H1 (cell line): ENCODE data around the gene SLC24A3. TPM values are rescaled to one million over a fixed set of nuclear protein-coding genes. Genes with fewer than 3 reads are reported as not detected.

ENCODE experiments used
- ATF3 ChIP-seq: IDR thresholded peaks from 2 replicates; pipeline ENCODE4 v1.6.1; 2011; ENCODE audit warnings: low read depth, mild to moderate bottlenecking, low read length; ENCODE audit not compliant: insufficient read depth
- polyA plus RNA-seq, 7 experiments: library from polyadenylated mRNA; depleted of rRNA in 3 of 7; stranded (reverse) in 5 of 7; unstranded in 2 of 7; fragments of >200 nt in 5 of 7; fragments of 200-250 nt in 2 of 7; gene quantifications; 1 replicate in 5 of 7; 2 replicates in 1 of 7; 4 replicates in 1 of 7; pipeline versions ENCODE4 v1.2.1 to v1.2.3, GENCODE V29; 2011 to 2013; ENCODE audit warnings: missing spikeins in 2 of 7, mixed read lengths in 2 of 7
- total RNA-seq: library from RNA; stranded (reverse); fragmentation: NEBNext Ultra II Directional; extraction: Animal tissue kit (Norgen Biotek cat#: 25700); gene quantifications from 2 replicates; pipeline ENCODE4 v1.2.1, GENCODE V29; 2021

Gene SLC24A3
- total and polyA plus RNA-seq, 2 of the 8 experiments (the other 6 are each of a cell fraction or from before 2014, with no cell fraction given): 4.5 to 6.3 TPM

GRCh38 chr20:19577692-19578091, 365.2 kb downstream of the SLC24A3 start (continued):
- TF ChIP-seq ATF3: no peak
- TF ChIP-seq, all 59 proteins: peak for 0
